Stimulated activated CD4-positive, alpha-beta T cell treated with anti-CD3 and anti-CD28 coated beads, TNF-alpha, amount 100 ng/mL, for 48 hours (primary cell): ENCODE measurements around the gene RFX3.
A peak's percentile ranks its signal among the peaks of the same experiment; 100 is the strongest.

Experiments used
- DNase-seq, 3 donors: peaks; one replicate each; pipeline ENCODE4 v3.0.0-alpha.2; 2020; ENCODE audit warnings: low read depth in 3 of 3

Gene RFX3

GRCh38 chr9:3477236-3477834, 48.5 kb downstream of the RFX3 start:
- no peak for DNase-seq

- DNase-seq: no peak
Measured at GRCh38 chr9:3475300-3476020, 50.3 kb downstream of the RFX3 start.

- no peak for DNase-seq
Measured at GRCh38 chr9:3474821-3475220, 51.0 kb downstream of the RFX3 start.

GRCh38 chr9:3473405-3473804, 52.4 kb downstream of the RFX3 start:
- DNase-seq: no peak

GRCh38 chr9:3471883-3472282, 53.9 kb downstream of the RFX3 start:
- DNase-seq: no peak

- DNase-seq: no peak
Measured at GRCh38 chr9:3468421-3469205, 57.2 kb downstream of the RFX3 start.

GRCh38 chr9:3467593-3468219, 58.1 kb downstream of the RFX3 start:
- peak; percentile 14 to 38 (median 31) for DNase-seq

GRCh38 chr9:3464033-3464638, 61.7 kb downstream of the RFX3 start:
- no peak for DNase-seq

- no peak for DNase-seq
Measured at GRCh38 chr9:3458806-3459475, 66.9 kb downstream of the RFX3 start.

GRCh38 chr9:3457175-3457574, 68.6 kb downstream of the RFX3 start:
- no peak for DNase-seq

- no peak for DNase-seq
Measured at GRCh38 chr9:3455717-3456116, 70.1 kb downstream of the RFX3 start.

- no peak for DNase-seq
Measured at GRCh38 chr9:3455094-3455493, 70.7 kb downstream of the RFX3 start.

- no peak for DNase-seq
Measured at GRCh38 chr9:3451956-3452355, 73.8 kb downstream of the RFX3 start.

GRCh38 chr9:3447788-3448187, 78.0 kb downstream of the RFX3 start:
- DNase-seq: no peak

- DNase-seq: no peak
Measured at GRCh38 chr9:3447143-3447542, 78.7 kb downstream of the RFX3 start.

- DNase-seq: no peak
Measured at GRCh38 chr9:3446313-3446712, 79.5 kb downstream of the RFX3 start.

- DNase-seq: no peak
Measured at GRCh38 chr9:3444016-3444415, 81.8 kb downstream of the RFX3 start.

- peak; percentile 4 to 35 (median 13) for DNase-seq
Measured at GRCh38 chr9:3441197-3441816, 84.5 kb downstream of the RFX3 start.

- no peak for DNase-seq
Measured at GRCh38 chr9:3436629-3437420, 89.0 kb downstream of the RFX3 start.

- DNase-seq: no peak
Measured at GRCh38 chr9:3435732-3436131, 90.1 kb downstream of the RFX3 start.
